ENCODE measurements around the gene PRKN.
"Not testable (repeated sequence)": the region's sequence is repeated elsewhere in the genome, so short reads cannot be mapped to it uniquely, and the experiment has no call there.

Gene PRKN

DNA sequence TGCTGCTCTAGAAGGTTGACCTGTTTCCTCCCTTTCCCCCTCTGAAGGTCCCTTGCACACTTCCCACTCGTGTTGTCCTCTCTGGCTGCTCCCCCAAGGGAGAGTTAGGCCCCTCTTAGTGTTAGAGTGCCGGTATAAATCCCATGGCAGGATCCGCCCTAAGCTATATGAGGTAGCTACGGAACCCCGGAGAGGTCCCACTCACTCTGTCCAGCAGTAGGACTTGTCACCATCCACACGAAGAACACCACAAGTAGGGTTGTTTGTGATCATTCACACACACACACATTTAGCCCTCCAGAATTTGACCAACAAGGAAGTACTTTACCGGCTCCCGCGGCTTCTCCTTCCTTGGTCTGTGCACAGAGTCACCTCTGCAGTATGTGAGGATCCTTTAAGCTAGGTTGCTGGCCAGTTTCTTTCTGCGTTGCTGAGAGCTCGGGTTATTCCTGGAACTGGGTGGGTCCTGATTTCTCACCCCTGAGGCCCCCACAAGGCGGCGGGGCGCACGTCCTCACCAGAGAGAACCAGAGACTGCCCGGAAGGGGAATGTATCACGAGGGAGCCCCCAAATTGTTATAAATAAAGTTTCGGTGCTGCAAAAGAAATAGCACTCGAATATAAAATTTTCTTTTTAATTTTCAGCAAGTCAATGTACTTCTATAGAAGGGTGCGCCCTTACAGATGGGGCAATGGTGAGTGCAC, 1412.9 kb downstream of the PRKN start:
- DNase-seq, result not testable (repeated sequence)

GRCh38 chr6:161313940-161314509, 1413.5 kb downstream of the PRKN start:
- no peak for DNase-seq

DNA sequence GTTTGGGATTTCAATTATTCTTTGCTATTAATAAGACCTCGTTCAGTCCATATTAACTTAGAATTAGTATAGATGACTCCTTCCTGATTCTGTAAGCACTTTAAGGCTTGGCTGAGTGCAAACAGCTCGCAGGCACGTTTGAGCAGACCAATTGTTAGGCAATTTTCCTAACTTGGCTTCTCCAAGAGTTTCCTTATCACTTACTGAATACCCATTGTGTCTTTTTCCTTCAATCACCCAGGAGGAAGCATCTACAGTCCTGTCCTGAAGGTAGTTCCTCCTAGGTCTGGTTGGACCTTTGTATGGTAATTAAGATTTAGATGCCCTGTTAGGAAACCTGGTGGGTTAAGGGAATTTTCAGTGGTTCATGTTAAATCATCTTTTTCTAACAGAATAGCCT, 1414.1 kb downstream of the PRKN start:
- not testable (repeated sequence) for DNase-seq

- DNase-seq, result not testable (repeated sequence)
These were observed 1417.8 kb downstream of the PRKN start for GRCh38 chr6:161309774-161310173.

DNA sequence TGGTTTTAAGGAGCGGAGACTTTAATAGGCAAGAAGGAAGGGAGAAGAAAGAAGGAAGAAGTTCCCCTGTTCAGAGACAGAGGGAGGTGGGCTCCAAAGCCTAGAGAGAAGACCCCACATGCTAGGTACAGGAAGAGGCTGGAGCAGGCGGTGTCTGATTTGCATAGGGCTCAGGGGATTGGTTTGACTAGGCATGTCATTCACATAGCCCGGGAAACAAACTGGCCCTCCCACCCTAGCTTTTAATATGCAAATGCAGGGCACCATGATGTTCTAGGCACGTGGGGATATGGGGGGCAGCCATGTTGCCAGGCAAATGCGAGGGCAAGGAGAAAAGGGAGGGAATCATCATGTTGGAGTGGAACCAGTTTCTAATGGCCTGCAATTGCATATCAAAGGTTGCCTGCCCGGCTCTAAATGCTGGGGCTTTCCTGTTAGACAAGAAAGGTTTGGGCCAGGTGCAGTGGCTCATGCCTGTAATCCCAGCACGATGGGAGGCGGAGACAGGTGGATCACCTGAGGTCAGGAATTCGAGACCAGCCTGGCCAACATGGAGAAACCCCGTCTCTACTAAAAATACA, 1419.4 kb downstream of the PRKN start:
- DNase-seq, result no peak

DNA sequence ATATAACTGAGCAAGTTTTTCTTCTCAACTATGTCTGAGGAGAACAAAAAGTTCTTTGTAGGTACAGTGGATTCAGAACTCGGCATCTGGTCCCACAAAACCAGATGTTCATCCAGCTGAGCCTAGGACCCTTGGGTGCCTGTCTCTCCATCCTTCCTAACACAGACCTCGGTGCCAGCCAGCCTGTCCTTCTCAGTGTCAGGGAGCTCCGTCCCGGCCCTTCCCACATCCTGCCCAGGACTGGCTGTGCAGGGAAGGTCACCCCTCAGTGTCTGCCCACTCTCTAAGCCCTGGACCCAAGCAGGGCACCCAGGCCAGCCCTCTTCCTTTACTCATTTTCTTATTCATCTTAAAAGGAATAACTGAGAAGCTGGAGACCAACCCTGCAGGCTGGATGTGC, 1421.7 kb downstream of the PRKN start:
- DNase-seq, result no peak

- DNase-seq, result no peak
These were observed 1423.8 kb downstream of the PRKN start for GRCh38 chr6:161303628-161304340.

DNA sequence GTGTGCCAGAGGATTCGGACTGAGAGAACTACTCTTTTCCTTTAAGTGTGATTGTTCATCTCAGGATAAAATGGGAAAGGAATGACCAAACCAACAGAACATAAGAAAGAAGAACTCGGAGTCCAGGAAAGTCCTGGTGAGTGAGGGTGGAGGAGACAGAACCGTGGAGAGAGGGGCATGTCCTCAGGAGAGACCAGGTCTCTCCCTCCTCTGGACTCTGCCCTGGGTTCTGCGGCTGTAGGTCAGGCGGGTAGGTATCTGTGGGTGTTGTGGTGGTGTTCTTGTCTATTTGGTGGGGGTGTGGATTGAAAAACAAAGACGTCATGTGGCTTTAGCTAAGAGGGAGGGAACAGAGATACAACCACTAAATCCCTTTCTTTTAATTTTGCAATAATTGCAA, 1424.6 kb downstream of the PRKN start:
- no peak for DNase-seq

DNA sequence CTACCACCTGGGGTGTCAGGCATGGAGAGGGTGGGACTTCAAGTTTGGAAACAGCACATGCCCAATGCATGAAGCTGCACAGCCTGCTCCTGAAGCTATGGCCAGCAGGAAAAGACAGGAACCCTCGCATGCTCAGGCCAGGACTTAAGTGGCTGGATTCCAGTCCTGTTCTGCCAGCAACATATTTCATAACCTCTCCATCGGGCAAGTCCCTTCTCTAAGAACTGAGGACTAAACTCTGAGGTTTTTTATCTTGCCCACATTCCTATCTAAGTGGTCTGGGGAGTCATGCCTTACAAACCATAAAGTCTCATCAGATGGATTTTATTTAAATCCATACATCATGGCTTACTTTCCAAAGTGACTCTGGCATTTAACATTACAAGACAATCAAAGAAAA, 1426.2 kb downstream of the PRKN start:
- DNase-seq, result no peak

- DNase-seq, result no peak
These were observed 1426.7 kb downstream of the PRKN start for GRCh38 chr6:161300823-161301222.

GRCh38 chr6:161299726-161300125, 1427.8 kb downstream of the PRKN start:
- no peak for DNase-seq
